Activated T-cell treated with anti-CD3 and anti-CD28 coated beads, Interleukin-2, amount 50 U/mL, for 24 hours (primary cell): ENCODE measurements around the gene AIFM3.
A peak's percentile ranks its signal among the peaks of the same experiment; 100 is the strongest.
"Not testable (repeated sequence)": the region's sequence is repeated elsewhere in the genome, so short reads cannot be mapped to it uniquely, and the experiment has no call there.

Experiments
- DNase-seq: peaks from one replicate; pipeline ENCODE4 v3.0.0-alpha.2; 2020
- H3K27ac Mint-ChIP-seq: 2 replicates; pipeline ENCODE4 v1.8.0; 2020; ENCODE audit warnings: mild to moderate bottlenecking, mixed read lengths
- H3K27me3 Mint-ChIP-seq: 2 replicates; pipeline ENCODE4 v1.8.0; 2020; ENCODE audit warnings: mixed read lengths
- H3K36me3 Mint-ChIP-seq: 2 replicates; pipeline ENCODE4 v1.8.0; 2020; ENCODE audit warnings: low read depth, mixed read lengths
- H3K4me1 Mint-ChIP-seq: 2 replicates; pipeline ENCODE4 v1.8.0; 2020; ENCODE audit warnings: low read depth, mixed read lengths
- H3K4me3 Mint-ChIP-seq: 2 replicates; pipeline ENCODE4 v1.8.0; 2020; ENCODE audit warnings: mild to moderate bottlenecking, moderate library complexity, mixed read lengths
- H3K9me3 Mint-ChIP-seq: 2 replicates; pipeline ENCODE4 v1.8.0; 2020; ENCODE audit warnings: mixed read lengths

AIFM3 gene

DNA sequence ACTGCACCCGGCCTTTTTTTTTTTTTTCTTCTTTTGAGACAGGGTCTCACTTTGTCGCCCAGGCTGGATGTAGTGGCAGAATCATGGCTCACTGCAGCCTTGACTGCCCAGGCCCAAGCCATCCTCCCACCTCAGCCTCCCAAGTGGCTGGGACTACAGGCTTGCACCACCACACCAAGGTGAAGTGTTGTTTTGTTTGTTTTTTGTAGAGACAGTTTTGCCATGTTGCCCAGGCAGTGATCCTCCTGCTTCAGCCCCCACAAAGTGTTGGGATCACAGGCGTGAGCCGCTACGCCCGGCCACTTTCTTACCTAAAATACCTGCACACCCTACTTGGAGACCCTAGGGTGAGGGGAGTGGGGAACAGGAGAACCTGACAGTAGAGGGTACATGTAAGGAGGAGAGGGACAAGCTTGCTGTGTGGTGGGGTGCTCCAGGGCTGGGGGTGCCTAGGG is 4.5 kb upstream of the AIFM3 start:
- Mint-ChIP-seq H3K4me3 (no peak overlapping the region), H3K27ac (no peak overlapping the region), H3K9me3 (no peaks in the 10 kb centered on the region), H3K4me1 (peaks cover 16% of the 10 kb centered on the region), H3K27me3 (peaks cover 43% of the 10 kb centered on the region), H3K36me3 (no peaks in the 10 kb centered on the region)
- DNase-seq, result no peak

DNA sequence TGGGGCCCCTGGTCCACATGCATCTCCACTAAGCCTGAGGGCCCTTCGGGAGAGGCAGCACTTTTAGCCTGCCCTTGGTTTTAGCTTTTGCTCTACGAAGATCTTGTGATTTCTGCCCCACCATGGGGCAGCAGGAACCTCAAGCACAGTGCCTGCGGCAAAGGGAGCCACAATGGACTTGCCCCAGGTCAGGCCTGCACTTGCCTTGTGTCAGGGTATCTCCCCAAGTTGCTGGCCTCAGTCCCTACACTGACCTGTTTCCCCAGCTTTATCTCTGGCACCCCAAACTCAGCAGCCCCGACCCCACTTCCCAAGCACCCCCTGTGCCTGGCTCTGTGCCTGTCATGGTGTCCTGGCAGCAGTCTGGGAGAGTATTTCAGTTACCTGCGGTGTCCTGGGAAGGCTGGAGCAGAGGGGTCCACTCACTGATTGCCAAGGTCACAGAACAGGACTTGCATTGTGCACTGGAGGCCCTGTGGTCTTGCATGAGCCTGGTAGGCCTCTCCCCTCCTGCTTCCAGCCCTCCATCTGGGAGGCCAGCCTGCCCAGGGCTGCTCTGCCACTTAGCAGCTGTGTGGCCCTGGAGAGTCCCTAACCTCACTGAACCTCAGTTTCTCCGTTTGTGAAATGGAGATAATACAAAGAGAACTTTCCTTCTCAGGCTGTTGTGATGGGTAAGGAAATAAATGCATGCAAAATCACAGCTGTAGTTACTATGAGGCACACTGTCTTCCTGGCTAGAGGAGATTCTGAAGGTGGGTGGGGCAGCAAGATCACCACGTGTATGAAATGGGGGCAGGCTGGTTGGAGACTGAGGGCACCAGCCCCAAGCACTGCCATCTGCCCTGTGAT is 3.6 kb upstream of the AIFM3 start:
- Mint-ChIP-seq H3K9me3 (no peaks in the 10 kb centered on the region), H3K4me3 (no peak overlapping the region), H3K36me3 (no peaks in the 10 kb centered on the region), H3K27ac (no peak overlapping the region), H3K27me3 (peaks cover 34% of the 10 kb centered on the region), H3K4me1 (peaks cover 16% of the 10 kb centered on the region)
- no peak for DNase-seq

DNA sequence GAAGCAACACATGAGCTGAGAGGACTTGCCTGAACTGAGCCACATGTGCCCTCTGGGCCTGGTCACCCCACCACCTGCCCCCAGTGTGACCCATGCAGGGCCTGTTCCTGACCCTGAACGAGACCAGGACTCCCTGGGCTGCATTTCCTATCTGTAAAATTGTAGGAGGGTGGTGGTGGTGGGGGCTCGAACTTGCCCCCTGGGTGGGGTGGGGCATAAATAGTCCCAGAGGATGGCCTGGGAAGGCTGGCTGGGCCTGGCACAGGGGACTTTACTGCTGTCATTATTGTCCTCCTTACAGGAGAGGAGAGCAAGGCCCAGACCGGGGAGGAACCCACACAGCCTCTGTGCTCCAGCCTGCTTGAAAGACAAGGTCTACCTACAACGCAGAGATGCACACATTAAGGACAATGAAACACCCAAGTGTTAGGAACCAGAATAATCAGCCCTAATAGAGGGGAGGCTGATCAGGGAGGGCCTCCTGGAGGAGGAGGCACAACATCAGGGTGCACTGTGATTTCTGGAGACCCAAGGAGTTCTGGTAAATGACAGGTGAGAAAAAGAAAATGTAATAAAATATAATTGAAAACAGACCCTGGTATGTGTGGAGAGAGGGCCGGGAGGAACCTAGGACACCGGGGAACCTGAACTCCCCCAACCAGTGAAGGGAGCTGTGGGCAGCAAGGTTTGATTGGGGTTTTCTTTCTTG is 2.8 kb upstream of the AIFM3 start:
- Mint-ChIP-seq H3K27ac (no peak overlapping the region), H3K36me3 (no peaks in the 10 kb centered on the region), H3K27me3 (peaks cover 30% of the 10 kb centered on the region), H3K9me3 (no peaks in the 10 kb centered on the region), H3K4me1 (peaks cover 16% of the 10 kb centered on the region), H3K4me3 (peak overlapping the region; percentile 67)
- no peak for DNase-seq

DNA sequence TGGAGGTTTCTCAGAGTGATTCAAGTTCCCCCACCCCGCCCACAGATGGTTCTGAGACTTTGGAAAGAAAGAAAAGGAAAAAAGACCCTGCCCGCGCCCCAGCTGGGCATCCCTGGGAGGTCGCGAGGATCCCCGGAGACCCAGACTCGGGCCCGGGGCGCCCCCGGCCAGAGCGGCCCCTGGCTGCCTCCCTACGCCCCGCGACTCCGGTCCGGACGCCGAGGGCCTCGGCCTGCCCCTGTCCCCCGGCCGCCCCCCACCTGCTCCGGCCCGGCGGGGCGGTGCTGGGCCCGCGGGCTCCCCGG is 2.3 kb upstream of the AIFM3 start:
- H3K4me1 Mint-ChIP-seq, result peaks cover 16% of the 10 kb centered on the region
- no peak for DNase-seq
- H3K27me3 Mint-ChIP-seq, result peaks cover 30% of the 10 kb centered on the region
- H3K9me3 Mint-ChIP-seq, result no peaks in the 10 kb centered on the region
- H3K4me3 Mint-ChIP-seq, result peak overlapping the region; percentile 67
- H3K27ac Mint-ChIP-seq, result no peak overlapping the region
- no peaks in the 10 kb centered on the region for H3K36me3 Mint-ChIP-seq

DNA sequence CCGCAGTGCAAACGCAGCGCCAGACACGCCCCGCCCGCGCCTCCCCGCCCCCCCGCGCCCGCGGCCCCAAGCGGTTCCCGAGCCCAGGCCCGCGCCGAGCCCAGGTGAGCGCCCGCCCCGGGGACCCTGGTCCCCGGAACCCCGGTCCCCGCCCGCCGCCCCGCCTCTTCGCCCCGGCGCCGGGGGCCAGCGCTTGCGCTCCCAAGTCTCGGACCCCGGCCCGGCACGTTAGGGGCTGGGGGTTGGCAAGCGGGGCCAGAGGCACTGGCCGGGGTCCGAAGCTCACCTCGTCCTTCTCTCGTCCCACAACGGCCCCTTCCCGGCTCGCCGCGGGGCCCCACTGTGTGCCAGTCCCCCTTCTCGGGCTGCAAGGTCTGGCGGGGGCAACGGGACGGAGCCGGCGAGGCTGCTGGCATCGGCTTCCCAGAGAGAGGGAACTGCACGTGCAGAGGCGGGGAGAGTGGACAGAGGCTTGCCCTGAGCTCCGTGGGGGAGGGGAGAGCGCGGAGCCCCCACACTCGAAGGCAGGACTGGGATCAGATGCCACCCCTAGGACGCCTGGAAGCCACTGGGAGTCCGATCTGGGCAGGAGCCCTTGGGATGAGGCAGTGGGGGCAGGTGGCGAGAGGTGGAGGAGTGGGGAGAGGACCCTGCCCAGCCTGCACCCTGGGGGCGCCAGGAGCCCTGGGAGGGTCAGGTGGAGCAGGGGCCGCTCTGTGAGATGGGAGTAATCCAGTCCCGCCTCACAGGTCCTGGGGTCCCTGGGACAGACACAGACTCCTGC is 1.8 kb upstream of the AIFM3 start:
- no peak for DNase-seq
- no peaks in the 10 kb centered on the region for H3K36me3 Mint-ChIP-seq
- H3K27me3 Mint-ChIP-seq, result peaks cover 26% of the 10 kb centered on the region
- H3K9me3 Mint-ChIP-seq, result no peaks in the 10 kb centered on the region
- no peak overlapping the region for H3K27ac Mint-ChIP-seq
- peaks cover 16% of the 10 kb centered on the region for H3K4me1 Mint-ChIP-seq
- H3K4me3 Mint-ChIP-seq, result peak overlapping the region; percentile 15

DNA sequence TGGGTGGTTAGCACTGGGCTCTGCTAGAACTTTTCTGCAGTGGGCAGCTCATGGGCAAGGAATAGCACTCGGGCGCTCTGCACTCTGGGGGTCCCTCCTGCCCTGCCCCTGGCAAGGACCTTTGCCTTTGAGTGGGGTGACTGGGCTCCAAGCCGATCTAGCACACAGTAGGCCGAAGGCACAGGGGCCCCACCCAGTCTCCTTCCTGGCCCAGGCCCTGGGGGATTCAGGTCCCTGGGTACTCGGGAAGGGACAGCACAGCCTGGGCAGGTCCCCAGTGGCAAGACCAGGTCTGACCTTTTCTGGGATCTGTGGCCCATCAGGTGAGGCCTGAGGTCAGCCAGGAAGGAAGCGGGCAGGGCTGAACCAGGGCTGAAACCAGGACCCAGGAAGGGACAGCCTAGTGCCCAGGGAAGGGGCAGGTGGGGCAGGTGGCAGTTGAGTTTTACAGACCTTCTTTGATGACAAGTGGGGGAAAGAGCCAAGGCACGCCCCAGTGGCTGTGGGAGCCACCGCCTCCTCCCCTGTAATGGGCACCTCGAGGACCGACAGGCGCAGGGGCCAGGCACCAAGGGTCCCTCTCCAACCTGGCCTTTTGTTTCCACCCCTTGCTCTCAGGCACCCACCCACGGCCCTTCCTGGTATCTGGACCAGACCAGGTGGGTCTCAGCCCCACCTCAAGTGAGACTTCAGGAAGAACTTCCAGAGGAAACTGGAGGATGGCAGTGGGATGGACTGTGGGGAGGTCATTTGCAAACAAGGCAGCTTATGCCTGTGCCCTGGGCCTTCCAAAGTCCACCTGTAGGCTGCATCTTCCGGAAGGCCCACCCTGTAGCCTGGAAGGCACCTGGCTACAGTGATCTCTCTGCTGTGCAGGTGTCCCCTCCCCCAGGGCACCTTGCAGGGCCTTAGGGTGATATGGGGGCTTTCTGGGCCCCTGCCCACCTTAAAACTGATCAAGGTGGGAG is 883 bp upstream of the AIFM3 start:
- Mint-ChIP-seq H3K27me3 (peaks cover 22% of the 10 kb centered on the region), H3K27ac (no peak overlapping the region), H3K4me1 (peaks cover 16% of the 10 kb centered on the region), H3K4me3 (no peak overlapping the region), H3K36me3 (no peaks in the 10 kb centered on the region), H3K9me3 (no peaks in the 10 kb centered on the region)
- no peak for DNase-seq

DNA sequence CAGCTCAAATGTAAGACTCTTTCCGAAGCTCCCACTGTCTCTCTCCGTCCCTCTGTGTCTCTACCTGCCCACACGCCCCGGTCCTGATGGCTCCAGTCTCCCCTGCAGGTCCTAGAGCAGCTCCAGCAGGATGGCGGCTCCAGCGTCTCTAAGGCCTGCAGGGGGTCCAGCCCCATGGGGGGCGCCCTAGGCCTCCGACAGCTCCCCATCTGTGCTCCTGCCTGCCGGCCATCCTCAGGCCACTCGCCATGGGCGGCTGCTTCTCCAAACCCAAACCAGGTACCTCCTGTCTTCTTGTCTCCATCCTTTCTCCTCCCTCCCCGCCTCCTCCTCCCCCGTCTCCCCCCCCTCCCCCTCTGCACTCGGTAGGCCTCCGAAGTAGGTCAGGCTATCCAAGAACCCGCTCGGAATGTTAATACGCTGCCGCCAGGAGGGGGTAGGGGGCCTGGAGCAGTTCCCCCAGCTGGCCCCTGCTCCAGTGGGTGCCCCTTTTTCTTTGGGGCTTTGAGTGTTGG is 699 bp downstream of the AIFM3 start:
- H3K27ac Mint-ChIP-seq, result no peak overlapping the region
- H3K9me3 Mint-ChIP-seq, result no peaks in the 10 kb centered on the region
- peaks cover 11% of the 10 kb centered on the region for H3K4me1 Mint-ChIP-seq
- no peak overlapping the region for H3K4me3 Mint-ChIP-seq
- no peak for DNase-seq
- H3K36me3 Mint-ChIP-seq, result no peaks in the 10 kb centered on the region
- peaks cover 22% of the 10 kb centered on the region for H3K27me3 Mint-ChIP-seq

DNA sequence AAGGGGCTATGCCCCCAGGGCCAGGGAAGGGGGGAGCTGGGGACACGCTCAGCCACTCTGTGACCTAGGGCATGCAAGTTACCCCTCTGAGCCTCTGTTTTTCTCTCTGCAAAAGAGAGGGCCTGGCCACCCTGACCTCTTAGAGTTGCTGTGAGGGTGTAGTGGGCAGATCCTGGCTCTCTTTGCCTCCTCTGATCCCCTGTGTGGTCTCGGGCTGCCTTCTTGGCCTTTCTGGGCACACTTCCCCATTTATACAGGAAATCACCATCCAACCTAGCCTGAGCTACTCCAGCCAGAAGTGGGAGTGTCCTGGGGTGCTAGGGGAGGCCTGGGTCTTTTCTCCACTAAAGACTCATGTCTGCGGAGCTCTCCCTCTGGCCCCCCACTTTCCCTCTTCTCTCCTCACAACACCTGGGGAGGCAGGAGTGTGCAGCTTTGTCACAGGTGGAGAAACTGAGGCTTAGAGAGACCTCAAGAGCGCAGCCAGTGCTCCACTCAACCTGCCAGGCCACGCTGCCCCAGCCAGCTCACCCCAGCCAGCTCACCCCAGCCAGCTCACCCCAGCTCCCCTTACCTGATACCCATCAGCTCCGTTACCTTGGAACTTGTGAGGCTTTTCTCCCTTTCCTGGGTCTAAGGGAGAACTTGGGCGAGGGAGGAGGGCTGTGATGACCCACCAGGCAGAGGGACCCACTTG is 1.4 kb downstream of the AIFM3 start:
- H3K4me3 Mint-ChIP-seq, result no peak overlapping the region
- no peaks in the 10 kb centered on the region for H3K9me3 Mint-ChIP-seq
- DNase-seq, result no peak
- no peaks in the 10 kb centered on the region for H3K36me3 Mint-ChIP-seq
- no peak overlapping the region for H3K27ac Mint-ChIP-seq
- H3K27me3 Mint-ChIP-seq, result peaks cover 20% of the 10 kb centered on the region
- H3K4me1 Mint-ChIP-seq, result peaks cover 11% of the 10 kb centered on the region

DNA sequence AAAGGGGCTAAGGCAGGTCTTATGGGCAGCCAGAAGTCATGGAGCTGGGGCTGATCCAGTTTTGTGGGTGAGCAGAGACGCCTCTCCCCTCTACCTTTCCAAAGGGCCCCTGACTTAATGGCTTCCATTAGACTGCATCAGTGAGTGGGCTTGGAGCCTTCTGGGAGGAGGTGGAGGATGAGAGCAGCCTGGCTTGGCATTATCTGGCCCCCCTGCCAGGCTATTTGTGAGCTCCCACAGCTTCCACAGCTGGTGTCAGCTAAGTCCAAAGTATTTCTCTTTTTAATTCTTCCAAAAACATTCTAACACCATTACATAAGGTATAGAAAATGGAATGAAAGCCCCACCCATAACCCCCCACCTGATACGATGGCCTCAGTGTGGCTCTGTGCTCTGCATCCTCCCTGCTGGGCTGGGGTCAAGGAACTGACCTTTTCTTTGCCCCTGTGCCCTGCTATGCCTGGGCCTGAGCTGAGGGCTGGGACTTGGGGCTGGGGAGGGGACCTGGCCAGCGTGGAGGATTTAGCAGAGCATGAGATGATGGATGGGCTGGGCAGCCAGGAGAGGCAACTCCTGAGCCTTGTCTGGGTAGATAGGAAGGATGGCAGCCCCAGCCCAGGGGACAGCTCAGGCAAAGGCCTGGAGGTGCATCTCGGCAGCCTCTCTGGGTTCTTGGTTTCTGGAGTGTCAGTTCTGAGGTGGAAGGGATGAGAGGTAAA is 4.0 kb downstream of the AIFM3 start:
- H3K4me1 Mint-ChIP-seq, result no peaks in the 10 kb centered on the region
- H3K36me3 Mint-ChIP-seq, result no peaks in the 10 kb centered on the region
- no peaks in the 10 kb centered on the region for H3K9me3 Mint-ChIP-seq
- no peak for DNase-seq
- no peaks in the 10 kb centered on the region for H3K27me3 Mint-ChIP-seq
- H3K4me3 Mint-ChIP-seq, result no peak overlapping the region
- H3K27ac Mint-ChIP-seq, result no peak overlapping the region

DNA sequence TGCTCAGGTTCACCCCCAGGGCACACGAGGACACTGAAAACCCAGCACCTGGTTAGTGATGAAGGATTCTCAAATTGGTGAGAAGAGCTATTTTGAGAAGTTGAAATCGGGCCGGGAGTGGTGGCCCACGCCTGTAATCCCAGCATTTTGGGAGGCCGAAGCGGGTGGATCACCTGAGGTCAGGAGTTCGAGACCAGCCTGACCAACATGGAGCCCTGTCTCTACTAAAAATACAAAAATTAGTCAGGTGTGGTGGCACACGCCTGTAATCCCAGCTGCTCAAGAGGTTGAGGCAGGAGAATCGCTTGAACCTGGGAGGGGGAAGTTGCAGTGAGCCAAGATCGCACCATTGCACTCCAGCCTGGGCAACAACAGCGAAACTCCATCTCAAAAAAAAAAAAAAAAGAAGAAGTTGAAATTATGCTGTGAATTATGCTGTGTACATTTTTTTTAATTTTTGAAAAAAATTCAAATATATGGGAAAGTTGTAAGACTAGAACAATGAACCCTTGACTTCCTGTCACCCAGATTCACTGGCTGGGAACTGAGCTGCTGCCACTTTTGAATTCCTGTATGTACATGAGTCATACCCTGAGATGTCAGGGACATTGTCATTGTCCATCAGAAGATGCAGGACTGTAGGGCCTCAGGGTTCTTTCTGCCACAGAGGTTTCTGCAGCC is 5.1 kb downstream of the AIFM3 start:
- not testable (repeated sequence) for DNase-seq, H3K36me3 Mint-ChIP-seq, H3K27me3 Mint-ChIP-seq, H3K4me1 Mint-ChIP-seq, H3K9me3 Mint-ChIP-seq, H3K27ac Mint-ChIP-seq, H3K4me3 Mint-ChIP-seq

DNA sequence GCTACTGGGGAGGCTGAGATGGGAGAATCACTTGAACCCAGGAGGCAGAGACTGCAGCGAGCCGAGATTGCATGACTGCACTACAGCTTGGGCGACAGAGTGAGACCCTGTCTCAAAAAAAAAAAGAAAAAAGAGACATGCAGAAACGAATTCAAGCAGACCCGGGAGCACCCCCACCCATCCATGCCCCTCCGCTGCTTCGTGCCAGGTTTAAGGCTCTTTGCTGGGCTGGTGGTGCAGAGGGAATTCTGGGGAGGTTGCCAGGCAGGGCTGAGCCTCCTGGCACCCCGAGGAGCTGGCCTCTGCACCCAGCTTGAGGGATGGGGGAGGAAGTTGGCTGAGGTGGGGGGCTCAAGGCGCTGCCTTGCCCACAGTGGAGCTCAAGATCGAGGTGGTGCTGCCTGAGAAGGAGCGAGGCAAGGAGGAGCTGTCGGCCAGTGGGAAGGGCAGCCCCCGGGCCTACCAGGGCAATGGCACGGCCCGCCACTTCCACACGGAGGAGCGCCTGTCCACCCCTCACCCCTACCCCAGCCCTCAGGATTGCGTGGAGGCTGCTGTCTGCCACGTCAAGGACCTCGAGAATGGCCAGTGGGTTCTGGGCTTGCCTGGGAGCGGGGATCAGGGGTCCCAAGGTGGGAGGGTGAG is 6.0 kb downstream of the AIFM3 start:
- no peak overlapping the region for H3K4me3 Mint-ChIP-seq
- H3K36me3 Mint-ChIP-seq, result no peaks in the 10 kb centered on the region
- H3K9me3 Mint-ChIP-seq, result no peaks in the 10 kb centered on the region
- no peaks in the 10 kb centered on the region for H3K27me3 Mint-ChIP-seq
- no peak overlapping the region for H3K27ac Mint-ChIP-seq
- H3K4me1 Mint-ChIP-seq, result no peaks in the 10 kb centered on the region
- no peak for DNase-seq

DNA sequence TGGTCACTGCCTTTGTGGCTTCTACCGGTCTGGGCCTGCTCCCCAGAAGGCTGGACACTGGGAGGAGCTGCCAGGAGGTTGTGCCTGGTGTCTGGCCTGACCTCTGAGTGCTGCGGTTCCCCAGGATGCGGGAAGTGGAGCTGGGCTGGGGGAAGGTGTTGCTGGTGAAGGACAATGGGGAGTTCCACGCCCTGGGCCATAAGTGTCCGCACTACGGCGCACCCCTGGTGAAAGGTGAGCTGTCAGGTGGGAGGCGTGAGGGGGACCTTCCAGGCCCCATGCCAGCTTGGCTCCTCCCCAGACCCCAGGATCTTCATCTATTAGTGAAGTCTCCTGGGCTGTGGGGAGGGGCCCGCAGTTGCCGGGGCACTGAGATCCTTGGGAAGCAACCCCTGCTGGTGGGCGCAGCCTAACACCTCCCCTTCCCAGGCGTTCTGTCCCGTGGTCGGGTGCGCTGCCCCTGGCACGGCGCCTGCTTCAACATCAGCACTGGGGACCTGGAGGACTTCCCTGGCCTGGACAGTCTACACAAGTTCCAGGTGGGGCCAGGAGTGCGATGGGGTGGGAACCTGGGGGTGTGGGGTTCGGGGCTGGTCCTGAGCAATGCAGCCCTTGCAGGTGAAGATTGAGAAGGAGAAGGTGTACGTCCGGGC is 6.7 kb downstream of the AIFM3 start:
- no peak overlapping the region for H3K27ac Mint-ChIP-seq
- H3K4me1 Mint-ChIP-seq, result no peaks in the 10 kb centered on the region
- H3K9me3 Mint-ChIP-seq, result no peaks in the 10 kb centered on the region
- no peak for DNase-seq
- H3K4me3 Mint-ChIP-seq, result no peak overlapping the region
- no peaks in the 10 kb centered on the region for H3K36me3 Mint-ChIP-seq
- H3K27me3 Mint-ChIP-seq, result no peaks in the 10 kb centered on the region
